Prostate gland (tissue), 2 donors: ENCODE measurements around the gene CXCL1. TPM values are rescaled to one million over a fixed set of nuclear protein-coding genes. Genes with fewer than 3 reads are reported as not detected.

Experiments used
- DNase-seq: peaks from one replicate; pipeline ENCODE4 v3.0.0-alpha.2; 2019; ENCODE audit warnings: low spot score
- H3K27ac ChIP-seq, 2 donors: fragments of 200-600 bp; sonication (generic); 2 replicates each; pipeline ENCODE4 v1.5.1; 2017 to 2019
- H3K27me3 ChIP-seq: fragments of 200-600 bp; sonication (generic); replicated peaks from 2 replicates; pipeline ENCODE4 v1.5.1; 2019; ENCODE audit not compliant: insufficient read depth
- H3K36me3 ChIP-seq, 2 donors: fragments of 200-600 bp; sonication (generic); 1 replicate in 1 of 2; 2 replicates in 1 of 2; pipeline versions ENCODE4 v1.5.1 to v1.8.1; 2017 to 2019
- H3K4me1 ChIP-seq: fragments of 200-600 bp; sonication (generic); replicated peaks from 2 replicates; pipeline ENCODE4 v1.5.1; 2019
- H3K4me3 ChIP-seq, 2 donors: fragments of 200-600 bp; sonication (generic); 2 replicates each; pipeline ENCODE4 v1.5.1; 2017 to 2019
- H3K9me3 ChIP-seq: fragments of 200-600 bp; sonication (generic); 2 replicates; pipeline ENCODE4 v1.5.1; 2017
- POLR2A ChIP-seq: fragments of 450-650 bp; IDR thresholded peaks from one replicate; pipeline ENCODE4 v1.6.1; 2016; ENCODE audit warnings: antibody characterized with exemption, mild to moderate bottlenecking
- POLR2AphosphoS5 ChIP-seq: sonication (generic); formaldehyde crosslinking; IDR thresholded peaks from one replicate; pipeline ENCODE4 v1.6.1; 2017; ENCODE audit warnings: antibody characterized with exemption
- WGBS: methylation state at CpG from one replicate; pipeline ENCODE4 v1.1.5; 2018; 5-methylcytosine and 5-hydroxymethylcytosine counted together
- intact Hi-C: fragments of 100-400 bp; cut with DNase I; formaldehyde crosslinking; loops from one replicate; pipeline ENCODE4 v1.14.2; 2022
- total RNA-seq, 2 donors: library from RNA; depleted of rRNA; stranded (reverse); fragments of >200 nt; gene quantifications; one replicate each; pipeline ENCODE4 v1.1.0, GENCODE V29; 2016
- TF ChIP-seq, protein P1 (sequence below), 4 experiments: fragments of 200-600 bp in 2 of 4; fragments of 450-650 bp in 2 of 4; sonication (generic) in 2 of 4; IDR thresholded peaks; 1 replicate in 3 of 4; 2 replicates in 1 of 4; pipeline ENCODE4 v1.5.1; 2016 to 2019; ENCODE audit warnings: antibody characterized with exemption in 4 of 4, mild to moderate bottlenecking in 2 of 4, moderate library complexity in 2 of 4

Gene CXCL1
- total RNA-seq = 10 to 100 TPM in 1 of 2 donors, under 1 TPM in 1; 0.74 to 37.1 TPM

DNA sequence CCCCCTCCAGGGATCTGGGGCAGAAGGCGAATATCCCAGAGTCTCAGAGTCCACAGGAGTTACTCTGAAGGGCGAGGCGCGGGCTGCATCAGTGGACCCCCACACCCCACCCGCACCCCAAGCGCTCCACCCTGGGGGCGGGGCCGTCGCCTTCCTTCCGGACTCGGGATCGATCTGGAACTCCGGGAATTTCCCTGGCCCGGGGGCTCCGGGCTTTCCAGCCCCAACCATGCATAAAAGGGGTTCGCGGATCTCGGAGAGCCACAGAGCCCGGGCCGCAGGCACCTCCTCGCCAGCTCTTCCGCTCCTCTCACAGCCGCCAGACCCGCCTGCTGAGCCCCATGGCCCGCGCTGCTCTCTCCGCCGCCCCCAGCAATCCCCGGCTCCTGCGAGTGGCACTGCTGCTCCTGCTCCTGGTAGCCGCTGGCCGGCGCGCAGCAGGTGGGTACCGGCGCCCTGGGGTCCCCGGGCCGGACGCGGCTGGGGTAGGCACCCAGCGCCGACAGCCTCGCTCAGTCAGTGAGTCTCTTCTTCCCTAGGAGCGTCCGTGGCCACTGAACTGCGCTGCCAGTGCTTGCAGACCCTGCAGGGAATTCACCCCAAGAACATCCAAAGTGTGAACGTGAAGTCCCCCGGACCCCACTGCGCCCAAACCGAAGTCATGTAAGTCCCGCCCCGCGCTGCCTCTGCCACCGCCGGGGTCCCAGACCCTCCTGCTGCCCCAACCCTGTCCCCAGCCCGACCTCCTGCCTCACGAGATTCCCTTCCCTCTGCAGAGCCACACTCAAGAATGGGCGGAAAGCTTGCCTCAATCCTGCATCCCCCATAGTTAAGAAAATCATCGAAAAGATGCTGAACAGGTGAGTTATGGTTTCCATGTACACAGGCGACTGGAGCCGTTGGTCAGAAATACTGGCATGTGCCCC, at the start of gene CXCL1:
Gene CXCL1 (plus strand): TSS at position 264 of the 926 bp plus-strand sequence. CDS start 78 bp downstream, at position 342.
- H3K27ac ChIP-seq = peak within 1 kb of the TSS; percentile 20 to 55
- 12% methylated on average over 40 of the region's 61 CpGs for WGBS
- intact Hi-C loops = loop anchor here (10.0 kb wide), 1 partner anchor 205 kb away; no protein-coding TSS in a partner anchor

GRCh38 chr4:73821325-73821724, 47.9 kb upstream of the CXCL1 start:
- intact Hi-C loops = no loop called here
- Histone ChIP-seq H3K36me3 (no peaks in the 10 kb centered on the region), H3K9me3 (no peaks in the 10 kb centered on the region), H3K4me3 (no peak overlapping the region), H3K27ac (no peak overlapping the region), H3K4me1 (no peaks in the 10 kb centered on the region), H3K27me3 (no peaks in the 10 kb centered on the region)
- TF ChIP-seq POLR2AphosphoS5 (no peak), POLR2A (no peak)
- TF ChIP-seq, protein P1, sequence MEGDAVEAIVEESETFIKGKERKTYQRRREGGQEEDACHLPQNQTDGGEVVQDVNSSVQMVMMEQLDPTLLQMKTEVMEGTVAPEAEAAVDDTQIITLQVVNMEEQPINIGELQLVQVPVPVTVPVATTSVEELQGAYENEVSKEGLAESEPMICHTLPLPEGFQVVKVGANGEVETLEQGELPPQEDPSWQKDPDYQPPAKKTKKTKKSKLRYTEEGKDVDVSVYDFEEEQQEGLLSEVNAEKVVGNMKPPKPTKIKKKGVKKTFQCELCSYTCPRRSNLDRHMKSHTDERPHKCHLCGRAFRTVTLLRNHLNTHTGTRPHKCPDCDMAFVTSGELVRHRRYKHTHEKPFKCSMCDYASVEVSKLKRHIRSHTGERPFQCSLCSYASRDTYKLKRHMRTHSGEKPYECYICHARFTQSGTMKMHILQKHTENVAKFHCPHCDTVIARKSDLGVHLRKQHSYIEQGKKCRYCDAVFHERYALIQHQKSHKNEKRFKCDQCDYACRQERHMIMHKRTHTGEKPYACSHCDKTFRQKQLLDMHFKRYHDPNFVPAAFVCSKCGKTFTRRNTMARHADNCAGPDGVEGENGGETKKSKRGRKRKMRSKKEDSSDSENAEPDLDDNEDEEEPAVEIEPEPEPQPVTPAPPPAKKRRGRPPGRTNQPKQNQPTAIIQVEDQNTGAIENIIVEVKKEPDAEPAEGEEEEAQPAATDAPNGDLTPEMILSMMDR (IDR thresholded peaks at IDR 0.05) = no peak
- 93% methylated on average over 4 of the region's 4 CpGs for WGBS
- DNase-seq = no peak

More for the DNA sequence above, at the start of gene CXCL1:
- no peaks in the 10 kb centered on the region for H3K4me1 ChIP-seq
- H3K27me3 ChIP-seq = no peaks in the 10 kb centered on the region
- H3K4me3 ChIP-seq = peak within 1 kb of the TSS; percentile 49 to 50
- TF ChIP-seq, protein P1 (IDR thresholded peaks at IDR 0.05) = no peak
- no peak for TF ChIP-seq POLR2A
- TF ChIP-seq POLR2AphosphoS5 = no peak
- DNase-seq = peak; percentile 13
- no peaks in the 10 kb centered on the region for H3K9me3 ChIP-seq
- H3K36me3 ChIP-seq = no peaks in the 10 kb centered on the region

- Histone ChIP-seq H3K27me3 (no peaks in the 10 kb centered on the region), H3K27ac (no peak overlapping the region), H3K4me3 (no peak overlapping the region), H3K9me3 (no peaks in the 10 kb centered on the region), H3K36me3 (no peaks in the 10 kb centered on the region), H3K4me1 (no peaks in the 10 kb centered on the region)
- TF ChIP-seq, protein P1 (IDR thresholded peaks at IDR 0.05) = no peak
- no peak for TF ChIP-seq POLR2AphosphoS5
- TF ChIP-seq POLR2A = no peak
- whole genome bisulfite sequencing = 87% methylated on average over 3 of the region's 3 CpGs
- no peak for DNase-seq
- intact Hi-C loops = no loop called here
Observed at GRCh38 chr4:73822389-73822788, 46.8 kb upstream of the CXCL1 start.

DNA sequence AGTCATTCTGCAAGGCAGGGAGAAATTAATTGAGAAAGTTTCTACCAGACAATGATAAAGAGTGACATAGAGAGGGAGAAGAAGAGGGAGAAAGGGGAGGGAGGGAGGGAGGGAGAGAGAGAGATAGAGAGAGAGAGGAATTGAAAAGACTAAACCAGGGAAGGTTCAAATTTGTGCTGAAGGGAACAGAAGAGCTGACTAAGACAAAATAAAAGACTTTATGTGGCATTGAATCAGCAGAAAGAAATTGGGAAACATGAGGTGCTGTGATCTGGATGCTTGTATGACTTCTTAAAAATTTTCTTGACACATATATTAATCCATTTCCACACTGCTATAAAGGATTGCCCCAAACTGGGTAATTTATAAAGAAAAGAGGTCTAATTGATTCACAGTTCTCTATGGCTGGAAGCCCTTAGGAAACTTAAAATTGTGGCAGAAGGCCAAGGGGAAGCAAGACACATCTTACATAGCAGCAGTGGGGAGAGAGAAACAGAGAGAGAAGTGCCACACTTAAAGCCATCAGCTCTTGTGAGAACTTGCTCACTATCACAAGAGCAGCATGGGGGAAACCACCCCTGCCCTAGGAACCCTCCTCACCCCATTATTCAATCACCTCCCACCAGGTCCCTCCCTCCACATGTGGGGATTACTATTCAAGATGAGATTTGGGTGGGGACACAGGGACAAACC, 46.2 kb upstream of the CXCL1 start:
- no peaks in the 10 kb centered on the region for H3K9me3 ChIP-seq
- DNase-seq = no peak
- H3K27me3 ChIP-seq = no peaks in the 10 kb centered on the region
- no peak overlapping the region for H3K27ac ChIP-seq
- no peak overlapping the region for H3K4me3 ChIP-seq
- TF ChIP-seq, protein P1 (IDR thresholded peaks at IDR 0.05) = no peak
- TF ChIP-seq POLR2A = no peak
- TF ChIP-seq POLR2AphosphoS5 = no peak
- intact Hi-C loops = no loop called here
- no peaks in the 10 kb centered on the region for H3K36me3 ChIP-seq
- no peaks in the 10 kb centered on the region for H3K4me1 ChIP-seq
